ENCODE measurements around the gene NMS. TPM values are rescaled to one million over a fixed set of nuclear protein-coding genes. Genes with fewer than 3 reads are reported as not detected.

The NMS gene
- total RNA-seq, 2 donors from 2014 or later: not detected

DNA sequence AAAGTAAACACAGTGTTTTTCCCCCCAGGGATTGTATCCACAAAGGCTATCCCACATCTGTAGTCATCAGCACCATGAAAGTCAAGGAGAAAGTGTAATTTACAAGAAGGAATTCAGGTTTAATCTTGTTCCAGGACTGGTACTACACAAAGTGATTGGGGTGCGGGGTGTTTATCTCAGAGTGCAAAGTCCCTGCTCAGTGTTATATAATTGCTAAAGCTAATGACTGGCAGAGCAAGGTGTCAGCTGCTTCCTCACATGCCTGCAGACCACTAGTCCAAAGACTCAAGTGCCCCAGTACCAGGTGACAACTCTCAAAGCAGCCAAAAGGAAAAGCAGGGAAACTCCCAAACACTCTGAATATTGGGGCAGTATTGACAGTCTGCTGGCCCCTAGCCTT is 52.1 kb downstream of the NMS start:
- TF ChIP-seq, protein P1, sequence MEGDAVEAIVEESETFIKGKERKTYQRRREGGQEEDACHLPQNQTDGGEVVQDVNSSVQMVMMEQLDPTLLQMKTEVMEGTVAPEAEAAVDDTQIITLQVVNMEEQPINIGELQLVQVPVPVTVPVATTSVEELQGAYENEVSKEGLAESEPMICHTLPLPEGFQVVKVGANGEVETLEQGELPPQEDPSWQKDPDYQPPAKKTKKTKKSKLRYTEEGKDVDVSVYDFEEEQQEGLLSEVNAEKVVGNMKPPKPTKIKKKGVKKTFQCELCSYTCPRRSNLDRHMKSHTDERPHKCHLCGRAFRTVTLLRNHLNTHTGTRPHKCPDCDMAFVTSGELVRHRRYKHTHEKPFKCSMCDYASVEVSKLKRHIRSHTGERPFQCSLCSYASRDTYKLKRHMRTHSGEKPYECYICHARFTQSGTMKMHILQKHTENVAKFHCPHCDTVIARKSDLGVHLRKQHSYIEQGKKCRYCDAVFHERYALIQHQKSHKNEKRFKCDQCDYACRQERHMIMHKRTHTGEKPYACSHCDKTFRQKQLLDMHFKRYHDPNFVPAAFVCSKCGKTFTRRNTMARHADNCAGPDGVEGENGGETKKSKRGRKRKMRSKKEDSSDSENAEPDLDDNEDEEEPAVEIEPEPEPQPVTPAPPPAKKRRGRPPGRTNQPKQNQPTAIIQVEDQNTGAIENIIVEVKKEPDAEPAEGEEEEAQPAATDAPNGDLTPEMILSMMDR (IDR thresholded peaks at IDR 0.05): no peak
- Histone ChIP-seq H3K4me3 (no peak overlapping the region), H3K9me3 (no peaks in the 10 kb centered on the region), H3K36me3 (no peaks in the 10 kb centered on the region), H3K27me3 (replicated peaks; ENCODE audit: insufficient read depth) (no peaks in the 10 kb centered on the region), H3K27ac (no peak overlapping the region), H3K4me1 (ENCODE audit: control insufficient read depth in 1 of 2, low read depth in 2 of 2) (no peaks in the 10 kb centered on the region)
- DNase-seq (ENCODE audit: low spot score) (no peak), ATAC-seq (ENCODE audit: insufficient number of reproducible peaks, low FRiP score, low read depth) (no peak)

DNA sequence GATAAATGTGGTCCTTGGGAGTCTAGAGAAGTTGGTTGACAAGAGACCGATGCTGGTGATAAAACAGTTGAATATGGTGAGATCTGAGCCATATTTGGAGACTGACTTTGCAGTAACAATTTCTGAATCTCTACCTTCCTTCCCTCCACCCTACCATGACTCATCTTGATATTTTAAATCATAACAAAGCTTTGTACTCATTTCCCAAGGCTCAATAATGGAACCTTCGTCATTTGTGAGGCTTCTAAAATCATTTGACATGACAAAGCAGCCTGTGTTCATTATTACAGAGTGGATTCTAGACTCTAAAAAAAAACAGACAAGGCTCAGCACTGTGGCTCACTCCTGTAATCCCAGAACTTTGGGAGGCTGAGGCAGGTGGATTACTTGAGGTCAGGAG is 54.0 kb downstream of the NMS start:
- ATAC-seq (ENCODE audit: insufficient number of reproducible peaks, low FRiP score, low read depth) (no peak), DNase-seq (ENCODE audit: low spot score) (no peak)
- H3K27ac ChIP-seq: no peak overlapping the region
- no peak overlapping the region for H3K4me3 ChIP-seq
- no peaks in the 10 kb centered on the region for H3K4me1 ChIP-seq (ENCODE audit: control insufficient read depth in 1 of 2, low read depth in 2 of 2)
- TF ChIP-seq, protein P1 (IDR thresholded peaks at IDR 0.05): no peak
- H3K27me3 ChIP-seq (replicated peaks; ENCODE audit: insufficient read depth): no peaks in the 10 kb centered on the region
- H3K36me3 ChIP-seq: no peaks in the 10 kb centered on the region
- no peaks in the 10 kb centered on the region for H3K9me3 ChIP-seq

DNA sequence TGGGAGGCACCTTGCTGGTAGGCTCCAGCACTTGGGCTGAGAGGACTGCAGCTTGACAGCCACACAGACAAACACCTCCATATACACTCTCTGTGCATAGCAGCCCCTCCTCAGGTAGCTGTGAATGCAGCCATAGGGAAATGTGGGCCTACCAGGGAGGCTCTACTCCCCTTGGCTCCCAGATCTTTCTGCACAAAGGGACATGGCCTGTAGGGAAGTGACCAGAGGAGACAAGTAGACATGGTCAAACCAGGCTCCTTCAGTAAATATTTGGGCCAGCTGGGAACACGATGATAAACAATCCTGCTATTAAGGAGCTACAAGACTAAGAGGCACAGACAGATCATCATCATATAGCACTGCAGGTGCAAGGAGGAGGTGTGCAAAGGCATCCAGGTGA is 56.6 kb downstream of the NMS start:
- Histone ChIP-seq H3K27me3 (replicated peaks; ENCODE audit: insufficient read depth) (no peaks in the 10 kb centered on the region), H3K4me1 (ENCODE audit: control insufficient read depth in 1 of 2, low read depth in 2 of 2) (no peaks in the 10 kb centered on the region), H3K27ac (no peak overlapping the region), H3K36me3 (no peaks in the 10 kb centered on the region), H3K4me3 (no peak overlapping the region), H3K9me3 (no peaks in the 10 kb centered on the region)
- TF ChIP-seq, protein P1 (IDR thresholded peaks at IDR 0.05): no peak
- no peak for ATAC-seq (ENCODE audit: insufficient number of reproducible peaks, low FRiP score, low read depth)
- no peak for DNase-seq (ENCODE audit: low spot score)

DNA sequence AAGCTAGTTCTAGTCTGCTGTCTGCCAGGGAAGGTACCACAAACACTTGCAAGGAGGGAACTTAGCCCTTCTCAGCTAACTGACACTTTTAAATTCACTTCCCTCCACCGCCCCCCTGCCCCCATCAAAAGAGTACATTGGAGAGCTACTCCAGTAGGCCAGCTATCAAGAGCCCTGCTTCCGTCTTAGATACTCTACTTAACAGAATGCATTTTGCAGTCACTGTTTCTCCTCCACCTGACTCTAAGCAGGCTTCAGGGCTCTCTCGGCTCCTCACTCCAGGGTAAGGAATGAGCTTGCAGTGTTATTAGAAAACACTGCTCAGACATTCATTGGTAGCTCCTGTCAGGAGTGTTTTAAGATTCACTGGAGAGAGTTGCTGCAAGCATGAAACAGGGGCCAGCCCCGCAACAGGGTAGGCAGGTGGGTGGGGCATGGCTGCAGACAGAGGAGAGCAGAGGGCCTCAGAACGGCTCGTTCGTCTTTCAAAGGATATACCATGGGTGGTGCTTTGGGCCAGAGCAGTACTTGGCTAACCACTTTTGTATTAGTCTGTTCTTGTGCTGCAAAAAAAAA is 57.2 kb downstream of the NMS start:
- no peak for DNase-seq (ENCODE audit: low spot score)
- H3K36me3 ChIP-seq: no peaks in the 10 kb centered on the region
- H3K27ac ChIP-seq: no peak overlapping the region
- TF ChIP-seq, protein P1 (IDR thresholded peaks at IDR 0.05): no peak
- H3K9me3 ChIP-seq: no peaks in the 10 kb centered on the region
- H3K4me1 ChIP-seq (ENCODE audit: control insufficient read depth in 1 of 2, low read depth in 2 of 2): no peaks in the 10 kb centered on the region
- H3K27me3 ChIP-seq (replicated peaks; ENCODE audit: insufficient read depth): no peaks in the 10 kb centered on the region
- ATAC-seq (ENCODE audit: insufficient number of reproducible peaks, low FRiP score, low read depth): no peak
- H3K4me3 ChIP-seq: no peak overlapping the region

DNA sequence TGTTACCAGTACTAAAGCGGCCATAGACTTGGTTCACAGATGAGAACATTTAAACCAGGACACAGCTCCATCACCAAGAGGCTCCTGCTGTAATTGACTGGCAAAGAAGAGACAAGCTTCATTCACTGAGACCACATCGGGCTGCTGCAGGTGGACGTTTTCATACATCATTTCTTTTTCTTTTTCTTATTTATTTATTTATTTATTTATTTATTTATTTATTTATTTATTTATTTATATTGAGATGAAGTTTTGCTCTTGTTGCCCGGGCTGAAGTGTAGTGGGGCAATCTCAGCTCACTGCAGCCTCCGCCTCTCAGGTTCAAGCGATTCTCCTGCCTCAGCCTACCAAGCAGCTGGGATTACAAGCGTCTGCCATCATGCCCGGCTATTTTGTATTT is 58.9 kb downstream of the NMS start:
- H3K27me3 ChIP-seq (replicated peaks; ENCODE audit: insufficient read depth): no peaks in the 10 kb centered on the region
- H3K4me1 ChIP-seq (ENCODE audit: control insufficient read depth in 1 of 2, low read depth in 2 of 2): no peaks in the 10 kb centered on the region
- no peaks in the 10 kb centered on the region for H3K9me3 ChIP-seq
- no peak overlapping the region for H3K27ac ChIP-seq
- TF ChIP-seq, protein P1 (IDR thresholded peaks at IDR 0.05): no peak
- H3K36me3 ChIP-seq: no peaks in the 10 kb centered on the region
- DNase-seq (ENCODE audit: low spot score): no peak
- no peak for ATAC-seq (ENCODE audit: insufficient number of reproducible peaks, low FRiP score, low read depth)
- no peak overlapping the region for H3K4me3 ChIP-seq
